ENCODE measurements around the gene CHAMP1. TPM values are rescaled to one million over a fixed set of nuclear protein-coding genes. Genes with fewer than 3 reads are reported as not detected.

The CHAMP1 gene
- total and polyA plus RNA-seq, 2 of the 13 experiments (the other 11 are each of a cell fraction or from before 2014, with no cell fraction given), result 8.4 to 9.7 TPM

DNA sequence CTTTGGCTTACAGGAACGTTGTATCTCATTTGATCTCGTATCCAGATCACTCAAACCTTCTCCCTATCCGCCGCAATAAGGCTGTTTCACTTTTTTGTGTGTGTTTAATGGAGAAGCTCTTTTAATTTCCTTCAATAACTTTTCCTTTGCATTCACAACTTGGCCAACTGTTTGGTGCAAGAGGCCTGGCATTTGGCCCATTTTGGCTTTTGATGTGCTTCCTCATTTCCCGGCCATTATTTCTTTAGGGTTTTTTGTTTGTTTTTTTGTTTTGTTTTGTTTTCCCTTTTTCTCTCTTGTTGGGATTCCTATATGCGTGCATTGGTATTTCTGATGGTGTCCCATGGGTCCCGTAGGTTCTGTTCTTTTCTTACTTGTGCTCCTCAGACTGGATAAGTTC, 39.0 kb upstream of the CHAMP1 start:
- FAIRE-seq, result no peak
- no TSS peak for BruUV-seq (replicated peaks)
- no peaks in the 10 kb centered on the region for H3K27me3 ChIP-seq (ENCODE audit: control insufficient read depth in 1 of 2, insufficient read depth in 2 of 2, low read length in 2 of 2)

DNA sequence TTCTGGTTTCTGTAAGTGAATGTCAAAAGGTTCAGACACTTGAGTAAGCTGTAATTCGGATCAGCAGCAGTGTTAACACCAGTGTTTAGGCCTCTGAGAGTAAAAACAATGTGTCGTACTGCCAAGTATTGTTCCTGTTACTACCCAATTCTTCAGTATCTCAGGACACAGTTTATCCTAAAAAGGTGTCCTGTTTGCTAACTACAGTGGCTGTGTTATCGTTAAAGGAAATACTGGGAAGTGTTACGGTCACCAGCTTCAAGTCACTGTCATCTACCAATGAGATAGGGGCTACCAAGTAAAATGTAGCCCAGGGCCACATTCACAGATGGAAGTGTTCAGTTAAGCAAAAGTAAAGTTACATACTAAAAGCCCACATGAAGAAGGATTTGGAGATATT, 35.2 kb upstream of the CHAMP1 start:
- Histone ChIP-seq H3K36me3 (replicated peaks in 1 of 2; ENCODE audit: control insufficient read depth in 1 of 2, insufficient read depth in 2 of 2, low read length in 2 of 2) (peaks cover 2 to 10% of the 10 kb centered on the region in 2 experiments; a peak in 2 of 5 replicates), H3K79me2 (ENCODE audit: insufficient read depth, low read length) (peaks cover 20% of the 10 kb centered on the region), H3K9me3 (ENCODE audit: low read length) (no peaks in the 10 kb centered on the region), H2AFZ (ENCODE audit: low read length) (no peak overlapping the region), H3K9ac (ENCODE audit: insufficient read depth, low read depth, low read length) (no peak overlapping the region), H3K4me1 (ENCODE audit: insufficient read depth, low read length) (peaks cover 31% of the 10 kb centered on the region), H4K20me1 (ENCODE audit: insufficient read depth, low read length) (peaks cover 7% of the 10 kb centered on the region; the same call in 1 of the 2 replicates), H3K27me3 (ENCODE audit: control insufficient read depth in 1 of 2, insufficient read depth in 2 of 2, low read length in 2 of 2) (no peaks in the 10 kb centered on the region; a peak in 1 of 5 replicates), H3K27ac (ENCODE audit: extremely low read length, insufficient read depth, low read length) (peak overlapping the region; percentile 99), H3K4me2 (ENCODE audit: low read depth, low read length) (no peak overlapping the region), H3K4me3 (replicated peaks in 1 of 3; ENCODE audit: insufficient read depth in 1 of 3, low read depth in 2 of 3, low read length in 3 of 3) (no peak overlapping the region)
- no peak for FAIRE-seq
- 90% methylated on average over 4 of the region's 4 CpGs for WGBS (ENCODE audit: low lambda C conversion rate)
- POLR2A ChIA-PET, result no interaction called here
- CTCF ChIA-PET (ENCODE audit: low intra/inter-chr PET ratio, low total read pairs), result no interaction called here
- in situ Hi-C loops (cut with HindIII; ENCODE audit: extremely low pct_ligation_motif_present, low pct_unique_long_range_greater_than_20kb), result no loop called here
- ATAC-seq, result no peak
- intact Hi-C loops (cut with micrococcal nuclease; ENCODE audit: unreplicated experiment), result no loop called here
- no peak for TF ChIP-seq ZFP82 (CRISPR knock-in tag; IDR thresholded peaks at IDR 0.05; ENCODE audit: borderline replicate concordance)
- no peak for TF ChIP-seq MTERF4 (CRISPR knock-in tag; IDR thresholded peaks at IDR 0.05)
- TF ChIP-seq ZC3H13 (CRISPR knock-in tag; IDR thresholded peaks at IDR 0.05), result no peak
- DNase-seq (ENCODE audit: low spot score), result no peak
- no TSS peak for BruUV-seq (replicated peaks)

More for the DNA sequence above, 39.0 kb upstream of the CHAMP1 start:
- ATAC-seq (no peak), DNase-seq (ENCODE audit: low spot score) (no peak)
- whole genome bisulfite sequencing (ENCODE audit: low lambda C conversion rate), result 98% methylated on average over 7 of the region's 7 CpGs
- Histone ChIP-seq H3K27ac (ENCODE audit: extremely low read length, insufficient read depth, low read length) (no peak overlapping the region), H3K79me2 (ENCODE audit: insufficient read depth, low read length) (no peaks in the 10 kb centered on the region), H3K4me1 (ENCODE audit: insufficient read depth, low read length) (peaks cover 10% of the 10 kb centered on the region), H3K9ac (ENCODE audit: insufficient read depth, low read depth, low read length) (no peak overlapping the region), H4K20me1 (ENCODE audit: insufficient read depth, low read length) (no peaks in the 10 kb centered on the region), H3K9me3 (ENCODE audit: low read length) (no peaks in the 10 kb centered on the region), H3K4me2 (ENCODE audit: low read depth, low read length) (no peak overlapping the region), H2AFZ (ENCODE audit: low read length) (no peak overlapping the region), H3K36me3 (replicated peaks in 1 of 2; ENCODE audit: control insufficient read depth in 1 of 2, insufficient read depth in 2 of 2, low read length in 2 of 2) (peaks cover 2 to 18% of the 10 kb centered on the region in 2 experiments; a peak in 3 of 5 replicates), H3K4me3 (replicated peaks in 1 of 3; ENCODE audit: insufficient read depth in 1 of 3, low read depth in 2 of 3, low read length in 3 of 3) (no peak overlapping the region)
- ChIA-PET POLR2A (no interaction called here), CTCF (ENCODE audit: low intra/inter-chr PET ratio, low total read pairs) (no interaction called here)
- in situ Hi-C loops (cut with HindIII; ENCODE audit: extremely low pct_ligation_motif_present, low pct_unique_long_range_greater_than_20kb) (no loop called here), intact Hi-C loops (cut with micrococcal nuclease; ENCODE audit: unreplicated experiment) (no loop called here)
- no peak for TF ChIP-seq SALL1 (CRISPR knock-in tag; IDR thresholded peaks at IDR 0.05)
